Progenitor cell of endocrine pancreas (in vitro differentiated cells): ENCODE measurements around the gene KHDC4. TPM values are rescaled to one million over a fixed set of nuclear protein-coding genes. Genes with fewer than 3 reads are reported as not detected.

Experiments used
- DNase-seq: peaks from one replicate; pipeline ENCODE4 v3.0.0; 2021; ENCODE audit warnings: low spot score; ENCODE audit not compliant: unreplicated experiment
- H3K27ac Mint-ChIP-seq: 2 replicates; pipeline ENCODE4 v1.8.0; 2021; ENCODE audit warnings: mild to moderate bottlenecking, moderate library complexity, mixed read lengths
- H3K27me3 Mint-ChIP-seq: 2 replicates; pipeline ENCODE4 v1.8.0; 2021; ENCODE audit warnings: mixed read lengths
- H3K36me3 Mint-ChIP-seq: 2 replicates; pipeline ENCODE4 v1.8.0; 2022; ENCODE audit warnings: mixed read lengths; ENCODE audit not compliant: insufficient read depth
- H3K4me1 Mint-ChIP-seq: 2 replicates; pipeline ENCODE4 v1.8.0; 2021; ENCODE audit warnings: low read depth, mixed read lengths
- H3K4me3 Mint-ChIP-seq: 2 replicates; pipeline ENCODE4 v1.8.0; 2021; ENCODE audit warnings: low read depth, mild to moderate bottlenecking, moderate library complexity, mixed read lengths
- H3K9me3 Mint-ChIP-seq: 2 replicates; pipeline ENCODE4 v1.8.0; 2021; ENCODE audit warnings: low read depth, mixed read lengths
- total RNA-seq: library from RNA; stranded (reverse); gene quantifications from 2 replicates; pipeline ENCODE4 v1.2.1, GENCODE V29; 2021
- TF ChIP-seq, protein P1 (sequence below): fragments of 200-600 bp; sonication (generic); IDR thresholded peaks from one replicate; pipeline ENCODE4 v1.5.0; 2021; ENCODE audit warnings: antibody characterized with exemption, mild to moderate bottlenecking; ENCODE audit not compliant: unreplicated experiment

The KHDC4 gene
- total RNA-seq, 1 donor from 2014 or later: 67.6 TPM

DNA sequence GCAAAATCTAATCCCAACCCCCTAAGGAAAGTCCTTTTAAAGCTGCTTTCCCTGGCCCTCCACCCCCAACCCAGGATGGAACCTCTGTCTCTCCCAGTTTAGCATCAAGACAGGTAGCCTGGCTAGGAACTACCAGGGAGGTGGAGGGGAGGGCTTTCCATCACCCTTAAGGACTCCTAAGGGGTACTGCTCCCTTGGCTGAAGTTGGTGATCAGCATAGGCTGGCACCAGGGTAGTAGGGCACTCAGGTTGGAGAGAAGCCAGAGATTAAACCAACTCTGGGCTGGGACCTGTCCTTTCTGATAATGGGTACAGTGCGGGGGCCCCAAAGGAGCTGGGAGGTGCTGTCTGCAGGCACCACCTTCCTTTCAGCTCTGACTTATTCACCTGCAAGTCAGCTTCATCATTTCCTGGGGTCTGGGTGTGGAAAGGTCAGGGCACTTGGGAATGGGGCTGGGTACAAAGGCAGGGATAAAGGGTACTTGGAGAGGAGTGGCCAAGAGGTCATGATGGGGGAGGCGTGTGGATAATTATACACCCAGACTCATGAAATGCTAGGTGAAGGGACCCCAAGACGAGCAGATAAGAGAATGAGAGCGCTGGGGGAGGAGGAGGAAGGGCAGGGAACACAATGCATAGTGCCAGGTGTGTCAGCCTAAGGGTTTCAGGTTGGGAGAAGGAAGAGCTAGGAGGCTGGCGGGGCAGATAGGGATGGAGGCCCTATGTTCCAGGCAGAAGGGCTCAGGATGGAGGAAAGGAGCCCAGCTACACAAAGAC lies 42.9 kb upstream of the KHDC4 start:
- H3K4me1 Mint-ChIP-seq: peaks cover 64% of the 10 kb centered on the region
- H3K9me3 Mint-ChIP-seq: no peaks in the 10 kb centered on the region
- H3K27ac Mint-ChIP-seq: peak overlapping the region; percentile 88
- H3K4me3 Mint-ChIP-seq: peak overlapping the region; percentile 95
- H3K27me3 Mint-ChIP-seq: no peaks in the 10 kb centered on the region
- TF ChIP-seq, protein P1, sequence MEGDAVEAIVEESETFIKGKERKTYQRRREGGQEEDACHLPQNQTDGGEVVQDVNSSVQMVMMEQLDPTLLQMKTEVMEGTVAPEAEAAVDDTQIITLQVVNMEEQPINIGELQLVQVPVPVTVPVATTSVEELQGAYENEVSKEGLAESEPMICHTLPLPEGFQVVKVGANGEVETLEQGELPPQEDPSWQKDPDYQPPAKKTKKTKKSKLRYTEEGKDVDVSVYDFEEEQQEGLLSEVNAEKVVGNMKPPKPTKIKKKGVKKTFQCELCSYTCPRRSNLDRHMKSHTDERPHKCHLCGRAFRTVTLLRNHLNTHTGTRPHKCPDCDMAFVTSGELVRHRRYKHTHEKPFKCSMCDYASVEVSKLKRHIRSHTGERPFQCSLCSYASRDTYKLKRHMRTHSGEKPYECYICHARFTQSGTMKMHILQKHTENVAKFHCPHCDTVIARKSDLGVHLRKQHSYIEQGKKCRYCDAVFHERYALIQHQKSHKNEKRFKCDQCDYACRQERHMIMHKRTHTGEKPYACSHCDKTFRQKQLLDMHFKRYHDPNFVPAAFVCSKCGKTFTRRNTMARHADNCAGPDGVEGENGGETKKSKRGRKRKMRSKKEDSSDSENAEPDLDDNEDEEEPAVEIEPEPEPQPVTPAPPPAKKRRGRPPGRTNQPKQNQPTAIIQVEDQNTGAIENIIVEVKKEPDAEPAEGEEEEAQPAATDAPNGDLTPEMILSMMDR: no peak
- DNase-seq: no peak
- no peaks in the 10 kb centered on the region for H3K36me3 Mint-ChIP-seq

DNA sequence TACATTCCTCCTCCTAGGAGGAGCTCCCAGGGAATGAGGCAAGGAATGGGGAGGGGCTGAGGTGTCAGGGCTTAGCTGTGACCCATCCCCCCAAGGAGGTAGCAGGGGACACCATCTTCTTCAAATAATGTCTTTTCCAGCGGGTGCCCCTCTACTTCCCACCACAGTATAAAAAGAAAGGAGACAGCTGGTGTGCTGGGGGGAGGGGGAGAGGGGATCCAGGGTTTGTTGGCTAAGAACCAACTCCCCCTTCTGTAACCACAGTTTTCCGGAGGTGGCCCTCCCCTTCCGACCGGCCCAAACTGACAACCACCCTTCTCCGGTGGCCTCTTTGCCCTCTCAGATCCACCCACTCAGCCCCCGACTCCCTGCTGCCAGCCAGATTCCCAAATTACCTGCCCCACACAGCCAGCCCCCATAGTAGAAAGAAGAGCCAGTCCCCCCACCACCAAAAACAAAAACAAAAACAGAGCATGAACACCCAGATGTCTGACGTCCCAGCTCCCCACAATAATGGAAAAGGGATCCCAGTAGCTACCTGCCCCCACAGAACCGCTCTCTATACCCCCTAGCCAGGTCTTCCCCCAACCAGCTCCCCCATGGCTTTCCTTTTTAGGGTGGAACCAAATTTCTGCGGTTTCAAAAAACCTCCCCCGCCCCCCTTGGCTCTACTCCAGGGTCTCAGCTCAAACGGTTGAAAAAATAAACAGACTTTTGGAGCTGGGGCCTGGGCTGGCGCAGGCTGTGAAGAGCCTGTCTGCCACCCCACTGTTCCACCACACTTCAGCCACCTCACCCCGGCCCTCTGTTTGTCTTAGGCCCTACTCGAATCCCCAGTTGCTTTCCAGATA lies 42.1 kb upstream of the KHDC4 start:
- Mint-ChIP-seq H3K9me3 (no peaks in the 10 kb centered on the region), H3K27ac (peak overlapping the region; percentile 88), H3K36me3 (no peaks in the 10 kb centered on the region), H3K4me1 (peaks cover 65% of the 10 kb centered on the region), H3K4me3 (peak overlapping the region; percentile 95), H3K27me3 (no peaks in the 10 kb centered on the region)
- TF ChIP-seq, protein P1: no peak
- DNase-seq: no peak

DNA sequence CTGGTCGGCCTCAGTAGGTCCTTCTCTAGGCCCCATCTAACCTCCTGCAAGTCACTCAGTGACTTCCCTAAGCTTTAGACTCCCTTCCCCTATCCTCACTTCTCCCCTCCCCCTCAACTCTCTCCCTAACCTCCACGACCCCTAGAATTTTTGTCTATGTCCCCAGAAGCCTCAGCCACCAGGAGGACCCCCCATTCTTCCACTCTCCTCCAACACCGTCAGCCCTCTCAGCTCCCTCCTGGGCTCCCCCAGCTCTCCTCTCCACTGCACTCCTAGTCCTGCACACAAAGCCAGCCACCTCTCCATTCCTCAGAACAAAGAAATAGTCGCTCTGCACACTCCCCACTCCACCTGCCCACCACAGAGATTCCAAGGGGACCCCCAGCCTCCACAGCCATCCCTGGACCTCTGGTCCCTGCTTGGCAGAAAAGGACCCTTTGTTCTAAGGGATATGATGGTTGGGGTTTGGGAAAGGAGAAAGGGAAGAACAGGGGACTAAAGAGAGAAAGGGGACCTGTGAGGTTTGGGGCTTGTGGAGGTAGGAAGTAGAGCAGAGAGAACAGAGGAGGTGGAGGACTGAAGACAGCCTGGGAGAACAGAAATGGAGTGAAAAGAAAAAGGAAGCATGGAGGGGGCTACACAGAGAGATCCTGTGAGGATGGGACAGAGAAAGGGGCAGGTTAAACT lies 41.3 kb upstream of the KHDC4 start:
- no peaks in the 10 kb centered on the region for H3K9me3 Mint-ChIP-seq
- DNase-seq: no peak
- H3K27me3 Mint-ChIP-seq: no peaks in the 10 kb centered on the region
- peaks cover 65% of the 10 kb centered on the region for H3K4me1 Mint-ChIP-seq
- H3K36me3 Mint-ChIP-seq: no peaks in the 10 kb centered on the region
- peak overlapping the region; percentile 95 for H3K4me3 Mint-ChIP-seq
- peak overlapping the region; percentile 88 for H3K27ac Mint-ChIP-seq
- TF ChIP-seq, protein P1: no peak

DNA sequence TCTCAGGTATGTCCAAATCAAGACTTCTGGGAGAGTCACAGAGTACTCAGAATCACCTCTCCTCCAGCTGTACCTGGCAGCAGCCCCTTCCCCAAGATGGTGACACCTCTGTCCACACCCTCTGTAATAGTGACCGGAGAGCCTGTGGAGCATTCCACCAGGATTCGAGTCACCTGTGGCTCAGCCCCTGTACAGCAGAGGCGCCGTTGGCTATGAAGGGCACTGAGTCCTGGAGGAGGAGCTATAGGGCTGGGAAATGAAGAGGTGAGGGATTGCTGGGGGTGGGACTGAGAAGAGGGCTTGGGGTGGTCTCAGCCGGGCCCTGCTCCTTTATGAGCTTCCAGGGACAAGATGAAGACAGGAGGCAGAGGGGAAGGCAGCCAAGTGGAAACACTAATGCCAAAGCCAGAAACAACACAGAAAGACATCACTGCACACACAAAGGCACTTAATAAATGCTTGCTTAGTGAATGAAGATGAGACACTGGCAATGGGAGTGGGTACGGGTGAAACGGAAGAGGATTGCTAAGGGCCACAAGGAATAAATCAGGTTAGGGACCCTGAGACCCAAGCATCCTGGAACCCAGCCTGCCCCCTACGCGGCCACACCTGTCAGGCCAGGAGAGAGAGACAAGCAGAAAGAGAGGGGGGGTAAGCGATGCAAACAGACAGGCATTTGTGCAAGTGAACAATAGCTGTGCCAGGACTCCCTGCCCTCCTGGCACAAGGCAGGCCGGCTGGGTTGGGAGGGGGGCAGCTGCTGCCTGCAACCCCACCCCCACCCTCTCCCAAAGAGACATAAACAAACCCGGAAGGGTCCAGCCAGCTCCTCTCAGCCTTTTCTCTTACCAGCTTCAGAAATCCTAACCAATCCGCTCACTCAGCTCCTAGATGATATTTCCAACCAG lies 40.2 kb upstream of the KHDC4 start:
- H3K9me3 Mint-ChIP-seq: no peaks in the 10 kb centered on the region
- TF ChIP-seq, protein P1: no peak
- peak overlapping the region; percentile 95 for H3K4me3 Mint-ChIP-seq
- peaks cover 61% of the 10 kb centered on the region for H3K4me1 Mint-ChIP-seq
- no peaks in the 10 kb centered on the region for H3K36me3 Mint-ChIP-seq
- no peak for DNase-seq
- H3K27ac Mint-ChIP-seq: peak overlapping the region; percentile 88
- H3K27me3 Mint-ChIP-seq: no peaks in the 10 kb centered on the region
